SK-N-SH (cell line): Measurements from ENCODE around the gene OXER1. TPM values are rescaled to one million over a fixed set of nuclear protein-coding genes. Genes with fewer than 3 reads are reported as not detected.

Source experiments
- CTCF ChIA-PET: fragments of 300-600, 350-600 bp; formaldehyde crosslinking; extraction: SDS; loops from one replicate; lab custom pipeline; 2021; lab: Yijun Ruan, JAX
- POLR2A ChIA-PET: fragments of 350-600 bp; sonication (Branson Sonifier 250); formaldehyde crosslinking; extraction: SDS; loops from one replicate; lab custom pipeline; 2020; ENCODE audit warnings: antibody characterized with exemption, inconsistent platforms; lab: Yijun Ruan, JAX
- DNase-seq: peaks from one replicate; pipeline ENCODE4 v3.0.0; 2012
- H2AFZ ChIP-seq: fragments of 200-600 bp; sonication (generic); 2 replicates; pipeline ENCODE4 v1.8.1; 2016; ENCODE audit warnings: antibody characterized with exemption, mild to moderate bottlenecking, low read depth
- H3F3A ChIP-seq: fragments of 200-600 bp; sonication (generic); replicated peaks from 2 replicates; pipeline ENCODE3; 2016; ENCODE audit warnings: antibody characterized with exemption, mild to moderate bottlenecking; ENCODE audit not compliant: insufficient read depth
- H3K27ac ChIP-seq, 2 experiments: fragments of 200-500 bp in 1 of 2; fragments of 200-600 bp in 1 of 2; sonication (Bioruptor generic) in 1 of 2; sonication (generic), shearing (Covaris generic) in 1 of 2; 2 replicates each; pipeline versions ENCODE4 v1.5.1 to v1.6.1; 2014 to 2016; ENCODE audit warnings: low read depth in 2 of 2, inconsistent platforms in 1 of 2, low read length in 1 of 2, mild to moderate bottlenecking in 1 of 2, mixed read lengths in 1 of 2
- H3K27me3 ChIP-seq: fragments of 200-600 bp; sonication (generic), shearing (Covaris generic); 2 replicates; pipeline ENCODE4 v1.6.1; 2016; ENCODE audit warnings: mixed run types; ENCODE audit not compliant: insufficient read depth
- H3K36me3 ChIP-seq, 2 experiments: fragments of 200-500 bp in 1 of 2; fragments of 200-600 bp in 1 of 2; sonication (Bioruptor generic) in 1 of 2; sonication (generic) in 1 of 2; replicated peaks in 1 of 2; 2 replicates each; pipeline versions ENCODE3 to v1.5.1; 2014 to 2016; ENCODE audit warnings: low read length in 1 of 2, mild to moderate bottlenecking in 1 of 2; ENCODE audit not compliant: insufficient read depth in 2 of 2, control insufficient read depth in 1 of 2
- H3K4me1 ChIP-seq, 2 experiments: fragments of 200-500 bp in 1 of 2; fragments of 200-600 bp in 1 of 2; sonication (Bioruptor generic) in 1 of 2; sonication (generic), shearing (Covaris generic) in 1 of 2; 2 replicates each; pipeline versions ENCODE4 v1.5.1 to v1.6.1; 2014 to 2016; ENCODE audit warnings: low read depth in 1 of 2, low read length in 1 of 2, mixed run types in 1 of 2; ENCODE audit not compliant: insufficient read depth in 2 of 2, control insufficient read depth in 1 of 2
- H3K4me2 ChIP-seq: fragments of 200-600 bp; sonication (generic), shearing (Covaris generic); 2 replicates; pipeline ENCODE4 v1.6.1; 2017; ENCODE audit warnings: mixed run types
- H3K4me3 ChIP-seq, 2 experiments: fragments of 200-500 bp in 1 of 2; fragments of 200-600 bp in 1 of 2; sonication (Bioruptor generic) in 1 of 2; sonication (generic), shearing (Covaris generic) in 1 of 2; 2 replicates each; pipeline versions ENCODE4 v1.5.1 to v1.8.1; 2014 to 2016; ENCODE audit warnings: low read depth in 2 of 2, inconsistent platforms in 1 of 2, low read length in 1 of 2, mild to moderate bottlenecking in 1 of 2, mixed read lengths in 1 of 2, moderate library complexity in 1 of 2
- H3K79me2 ChIP-seq: fragments of 200-600 bp; sonication (generic); 2 replicates; pipeline ENCODE4 v1.8.1; 2017; ENCODE audit warnings: mild to moderate bottlenecking; ENCODE audit not compliant: insufficient read depth
- H3K9ac ChIP-seq: fragments of 200-600 bp; sonication (generic); 2 replicates; pipeline ENCODE4 v1.6.1; 2017; ENCODE audit warnings: mixed run types
- H3K9me2 ChIP-seq: fragments of 200-600 bp; sonication (generic); 2 replicates; pipeline ENCODE4 v1.6.1; 2017; ENCODE audit warnings: mixed run types
- H3K9me3 ChIP-seq: fragments of 200-600 bp; sonication (generic); 2 replicates; pipeline ENCODE4 v1.6.1; 2017; ENCODE audit warnings: mixed run types, mild to moderate bottlenecking, moderate library complexity
- H4K20me1 ChIP-seq: fragments of 200-600 bp; sonication (generic); 2 replicates; pipeline ENCODE4 v1.6.1; 2017; ENCODE audit warnings: mild to moderate bottlenecking, mixed run types; ENCODE audit not compliant: insufficient read depth
- FOSL2 ChIP-seq: IDR thresholded peaks from 2 replicates; pipeline ENCODE4 v1.4.0; 2012; ENCODE audit warnings: low read depth, mild to moderate bottlenecking, moderate library complexity, borderline replicate concordance
- FOXM1 ChIP-seq: IDR thresholded peaks from 2 replicates; pipeline ENCODE4 v1.4.0; 2012; ENCODE audit warnings: low read depth, mild to moderate bottlenecking
- GATA2 ChIP-seq: sonication (generic); formaldehyde crosslinking; IDR thresholded peaks from 2 replicates; pipeline ENCODE4 v1.5.0; 2020; ENCODE audit warnings: mild to moderate bottlenecking, missing genetic modification reagents
- MEF2A ChIP-seq: IDR thresholded peaks from 2 replicates; pipeline ENCODE4 v1.4.0; 2012; ENCODE audit warnings: low read depth, borderline replicate concordance
- MXI1 ChIP-seq: IDR thresholded peaks from 2 replicates; pipeline ENCODE4 v1.6.1; 2012; ENCODE audit warnings: mild to moderate bottlenecking, low read depth, low read length, improper control_type of control experiment
- NRF1 ChIP-seq: IDR thresholded peaks from 2 replicates; pipeline ENCODE4 v1.6.1; 2012; ENCODE audit warnings: low read depth, mild to moderate bottlenecking, low read length
- RCOR1 ChIP-seq: fragments of 150-350 bp; IDR thresholded peaks from 2 replicates; pipeline ENCODE4 v1.6.1; 2017; ENCODE audit warnings: antibody characterized with exemption, low read length
- SIN3A ChIP-seq: IDR thresholded peaks from 2 replicates; pipeline ENCODE4 v1.6.1; 2012; ENCODE audit warnings: low read depth, mild to moderate bottlenecking, low read length, moderate library complexity, borderline replicate concordance
- WGBS: methylation state at CpG from one replicate; pipeline ENCODE4 v1.1.6; 2017; ENCODE audit warnings: low lambda C conversion rate; 5-methylcytosine and 5-hydroxymethylcytosine counted together
- polyA plus RNA-seq, 3 experiments: library from polyadenylated mRNA; depleted of rRNA; stranded (reverse); fragments of >200 nt; gene quantifications; 2 replicates each; pipeline ENCODE4 v1.2.3, GENCODE V29; 2012
- TF ChIP-seq, protein P1 (sequence below): IDR thresholded peaks from 2 replicates; pipeline ENCODE4 v1.4.0; 2012; ENCODE audit warnings: low read depth, borderline replicate concordance
- TF ChIP-seq, protein P2 (sequence below): fragments of 150-350 bp; IDR thresholded peaks from 2 replicates; pipeline ENCODE4 v1.6.1; 2016; ENCODE audit warnings: mild to moderate bottlenecking, low read depth, low read length

OXER1 gene
- polyA plus RNA-seq, 1 of the 3 experiments (the other 2 are of a cell fraction), result not detected

DNA sequence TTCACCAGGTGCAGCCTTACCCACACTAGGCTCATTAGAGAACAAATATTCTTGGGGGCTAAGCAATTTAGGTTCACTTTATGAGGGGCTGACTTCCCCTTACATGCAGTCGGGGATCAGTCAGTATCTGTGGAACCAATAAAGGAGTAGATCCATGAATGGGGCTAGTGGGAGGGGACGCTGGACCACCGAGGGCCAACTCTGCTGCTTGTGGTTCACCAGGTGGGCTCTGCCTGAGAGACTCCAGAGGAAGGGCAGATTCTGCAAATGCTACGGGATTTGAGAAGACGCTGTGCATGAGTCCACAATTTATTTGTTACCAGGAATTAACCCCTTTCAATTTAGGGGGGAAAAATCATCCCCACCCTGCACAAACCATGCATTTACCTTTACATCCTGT, 44.4 kb upstream of the OXER1 start:
- H3K4me3 ChIP-seq, result no peak overlapping the region
- DNase-seq, result no peak
- H3K4me2 ChIP-seq, result no peak overlapping the region
- peaks cover 0 to 17% of the 10 kb centered on the region in 2 experiments; a peak in 1 of 4 replicates for H3K4me1 ChIP-seq
- ChIA-PET POLR2A (no interaction called here), CTCF (interaction anchor here (1.2 to 1.4 kb wide), 3 partner anchors 10 to 145 kb away, joined by 3 to 9 read pairs (median 3); no protein-coding TSS in a partner anchor)
- TF ChIP-seq GATA2 (CRISPR knock-in tag) (no peak), FOXM1 (no peak), RCOR1 (no peak)
- TF ChIP-seq, protein P1, sequence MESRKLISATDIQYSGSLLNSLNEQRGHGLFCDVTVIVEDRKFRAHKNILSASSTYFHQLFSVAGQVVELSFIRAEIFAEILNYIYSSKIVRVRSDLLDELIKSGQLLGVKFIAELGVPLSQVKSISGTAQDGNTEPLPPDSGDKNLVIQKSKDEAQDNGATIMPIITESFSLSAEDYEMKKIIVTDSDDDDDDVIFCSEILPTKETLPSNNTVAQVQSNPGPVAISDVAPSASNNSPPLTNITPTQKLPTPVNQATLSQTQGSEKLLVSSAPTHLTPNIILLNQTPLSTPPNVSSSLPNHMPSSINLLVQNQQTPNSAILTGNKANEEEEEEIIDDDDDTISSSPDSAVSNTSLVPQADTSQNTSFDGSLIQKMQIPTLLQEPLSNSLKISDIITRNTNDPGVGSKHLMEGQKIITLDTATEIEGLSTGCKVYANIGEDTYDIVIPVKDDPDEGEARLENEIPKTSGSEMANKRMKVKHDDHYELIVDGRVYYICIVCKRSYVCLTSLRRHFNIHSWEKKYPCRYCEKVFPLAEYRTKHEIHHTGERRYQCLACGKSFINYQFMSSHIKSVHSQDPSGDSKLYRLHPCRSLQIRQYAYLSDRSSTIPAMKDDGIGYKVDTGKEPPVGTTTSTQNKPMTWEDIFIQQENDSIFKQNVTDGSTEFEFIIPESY, result no peak
- H3K27me3 ChIP-seq, result no peaks in the 10 kb centered on the region
- no peaks in the 10 kb centered on the region for H3K9me2 ChIP-seq
- no peak overlapping the region for H2AFZ ChIP-seq
- no peaks in the 10 kb centered on the region for H4K20me1 ChIP-seq
- H3K36me3 ChIP-seq, result no peaks in the 10 kb centered on the region
- H3K79me2 ChIP-seq, result no peaks in the 10 kb centered on the region
- no peak overlapping the region for H3K9ac ChIP-seq
- H3K9me3 ChIP-seq, result no peaks in the 10 kb centered on the region
- 94% methylated on average over 5 of the region's 5 CpGs for WGBS
- no peak overlapping the region for H3K27ac ChIP-seq
- H3F3A ChIP-seq, result peaks cover 21% of the 10 kb centered on the region

DNA sequence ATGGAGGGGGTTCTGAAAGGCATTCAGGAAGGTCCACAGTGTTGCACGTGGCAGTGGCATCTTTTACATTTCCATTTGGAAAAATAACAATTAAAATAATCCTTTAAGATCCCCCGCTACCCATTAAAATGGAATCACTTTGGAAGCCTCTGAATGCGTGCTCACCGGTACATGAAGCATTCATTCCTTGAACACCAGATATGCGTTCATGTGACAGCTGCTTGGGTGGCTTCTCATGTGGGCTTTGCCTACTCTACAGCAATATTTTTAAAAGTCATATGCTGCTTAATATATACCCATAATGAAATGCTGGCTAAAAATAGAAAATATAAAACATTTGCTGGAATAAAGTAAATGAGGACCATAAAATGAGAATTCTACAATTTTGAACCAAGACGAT, 42.9 kb upstream of the OXER1 start:
- H3K4me1 ChIP-seq, result peaks cover 0 to 17% of the 10 kb centered on the region in 2 experiments; a peak in 1 of 4 replicates
- no peaks in the 10 kb centered on the region for H3K79me2 ChIP-seq
- WGBS, result 89% methylated on average over 6 of the region's 6 CpGs
- CTCF ChIA-PET, result no interaction called here
- no peak overlapping the region for H3K4me3 ChIP-seq
- H4K20me1 ChIP-seq, result no peaks in the 10 kb centered on the region
- no peaks in the 10 kb centered on the region for H3K36me3 ChIP-seq
- H3K27ac ChIP-seq, result peak overlapping the region in 1 of 2 experiments; percentile 29; a peak in 1 of 4 replicates
- no peak overlapping the region for H3K4me2 ChIP-seq
- POLR2A ChIA-PET, result no interaction called here
- H3K27me3 ChIP-seq, result no peaks in the 10 kb centered on the region
- no peak for DNase-seq
- peaks cover 12% of the 10 kb centered on the region for H3F3A ChIP-seq
- H3K9me2 ChIP-seq, result no peaks in the 10 kb centered on the region
- H2AFZ ChIP-seq, result no peak overlapping the region
- no peak overlapping the region for H3K9ac ChIP-seq
- no peaks in the 10 kb centered on the region for H3K9me3 ChIP-seq
- TF ChIP-seq, protein P2, sequence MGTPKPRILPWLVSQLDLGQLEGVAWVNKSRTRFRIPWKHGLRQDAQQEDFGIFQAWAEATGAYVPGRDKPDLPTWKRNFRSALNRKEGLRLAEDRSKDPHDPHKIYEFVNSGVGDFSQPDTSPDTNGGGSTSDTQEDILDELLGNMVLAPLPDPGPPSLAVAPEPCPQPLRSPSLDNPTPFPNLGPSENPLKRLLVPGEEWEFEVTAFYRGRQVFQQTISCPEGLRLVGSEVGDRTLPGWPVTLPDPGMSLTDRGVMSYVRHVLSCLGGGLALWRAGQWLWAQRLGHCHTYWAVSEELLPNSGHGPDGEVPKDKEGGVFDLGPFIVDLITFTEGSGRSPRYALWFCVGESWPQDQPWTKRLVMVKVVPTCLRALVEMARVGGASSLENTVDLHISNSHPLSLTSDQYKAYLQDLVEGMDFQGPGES, result no peak
- no peak for TF ChIP-seq FOSL2
- TF ChIP-seq FOXM1, result no peak
- TF ChIP-seq NRF1, result no peak
- TF ChIP-seq MEF2A, result no peak
- TF ChIP-seq MXI1, result no peak
- TF ChIP-seq SIN3A, result no peak
